ENCODE measurements around the gene OR10G3.
A peak's percentile ranks its signal among the peaks of the same experiment; 100 is the strongest.

Gene OR10G3

GRCh38 chr14:21526672-21527317, 53.1 kb downstream of the OR10G3 start:
- peak overlapping the region; percentile 47 for H2BK5ac ChIP-seq (ENCODE audit: low read length)
- peak overlapping the region; percentile 42 for H3K18ac ChIP-seq (ENCODE audit: low read length)
- H4K5ac ChIP-seq (ENCODE audit: low read length) = no peak overlapping the region
- peak overlapping the region; percentile 52 for H3K4me2 ChIP-seq (ENCODE audit: low read length)
- H3K9ac ChIP-seq (ENCODE audit: low read length) = peak overlapping the region; percentile 64
- peak; percentile 86 for DNase-seq
- peaks cover 36% of the 10 kb centered on the region for H3K79me2 ChIP-seq (ENCODE audit: control insufficient read depth, insufficient read depth, low read length)
- H2AK5ac ChIP-seq (ENCODE audit: low read length) = no peak overlapping the region
- peak overlapping the region; percentile 89 for H3K27ac ChIP-seq (ENCODE audit: low read depth, low read length)
- H3K4ac ChIP-seq (ENCODE audit: low read depth, low read length) = no peak overlapping the region
- H2BK15ac ChIP-seq (replicated peaks; ENCODE audit: low read depth) = peak overlapping the region; percentile 23
- no CpG with 5 or more reads among the region's 13 CpGs for WGBS (ENCODE audit: extremely low coverage, insufficient coverage, low lambda C conversion rate)
- no peak overlapping the region for H3K23ac ChIP-seq (ENCODE audit: low read length)
- peaks cover 18% of the 10 kb centered on the region for H3K4me1 ChIP-seq (ENCODE audit: control insufficient read depth, low read depth, low read length)
- H3K79me1 ChIP-seq (ENCODE audit: low read length) = peaks cover 28% of the 10 kb centered on the region
- peaks cover 3% of the 10 kb centered on the region for H3K36me3 ChIP-seq (ENCODE audit: control insufficient read depth, insufficient read depth, low read length)
- H3K4me3 ChIP-seq (ENCODE audit: low read length) = peak overlapping the region; percentile 8
- H3K56ac ChIP-seq (ENCODE audit: low read length) = peak overlapping the region; percentile 90
- no peak overlapping the region for H2BK120ac ChIP-seq (ENCODE audit: low read depth, low read length)
- H4K8ac ChIP-seq (ENCODE audit: low read depth, low read length) = no peak overlapping the region
- H3K27me3 ChIP-seq (ENCODE audit: insufficient read depth, low read length, poor library complexity) = no peaks in the 10 kb centered on the region

DNA sequence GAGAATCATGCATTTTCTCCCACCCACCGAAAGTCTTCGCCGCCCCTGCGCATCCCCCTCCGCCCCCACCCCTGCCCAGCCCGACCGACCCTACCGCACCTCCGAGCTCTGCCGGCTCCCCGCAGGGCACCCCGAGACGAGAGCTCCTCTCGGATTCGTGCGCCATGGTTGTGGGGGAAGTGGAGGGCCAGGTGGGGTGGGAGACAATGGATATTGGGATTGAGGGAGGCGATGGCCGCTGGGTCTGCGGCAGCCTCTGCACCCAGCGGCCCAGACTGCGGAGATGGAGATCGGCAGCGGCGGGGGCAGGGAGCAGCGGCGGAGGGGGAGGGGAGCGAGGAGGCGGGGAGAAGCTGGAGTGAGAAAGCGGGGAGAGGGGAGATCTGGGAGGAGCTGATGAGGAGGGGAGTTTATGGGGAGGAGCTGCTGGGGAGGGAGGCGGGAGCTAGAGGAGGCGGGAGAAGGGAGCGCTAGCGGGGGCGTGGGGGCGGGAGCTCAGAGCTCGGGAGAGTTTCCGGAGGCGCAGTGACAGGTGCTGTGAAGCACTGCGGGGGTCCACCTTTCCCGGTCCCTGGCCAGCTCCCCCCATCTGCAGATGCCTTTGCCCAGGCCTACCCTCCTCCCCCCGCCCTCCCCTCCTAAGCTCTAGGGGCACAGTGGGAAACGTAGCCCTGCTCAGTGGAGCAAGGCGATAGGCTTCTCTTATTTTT, 53.8 kb downstream of the OR10G3 start, which contains the start of gene SALL2:
Gene SALL2 (minus strand): TSS at position 385 of the 710 bp plus-strand sequence. CDS start 219 bp downstream, at position 166.
- H3K4me3 ChIP-seq (ENCODE audit: low read length) = peak within 1 kb of the TSS; percentile 83
- H2BK120ac ChIP-seq (ENCODE audit: low read depth, low read length) = peak within 1 kb of the TSS; percentile 99
- peak within 1 kb of the TSS; percentile 69 for H4K8ac ChIP-seq (ENCODE audit: low read depth, low read length)
- peaks cover 3% of the 10 kb centered on the region for H3K36me3 ChIP-seq (ENCODE audit: control insufficient read depth, insufficient read depth, low read length)
- peak within 1 kb of the TSS; percentile 45 for H2BK15ac ChIP-seq (replicated peaks; ENCODE audit: low read depth)
- WGBS (ENCODE audit: extremely low coverage, insufficient coverage, low lambda C conversion rate) = no CpG with 5 or more reads among the region's 43 CpGs
- peak within 1 kb of the TSS; percentile 97 for H3K4ac ChIP-seq (ENCODE audit: low read depth, low read length)
- H3K18ac ChIP-seq (ENCODE audit: low read length) = peak within 1 kb of the TSS; percentile 100
- H3K4me2 ChIP-seq (ENCODE audit: low read length) = peak within 1 kb of the TSS; percentile 61
- H3K23ac ChIP-seq (ENCODE audit: low read length) = peak within 1 kb of the TSS; percentile 94
- no peak within 1 kb of the TSS for H4K5ac ChIP-seq (ENCODE audit: low read length)
- peak within 1 kb of the TSS; percentile 95 for H2BK5ac ChIP-seq (ENCODE audit: low read length)
- H3K56ac ChIP-seq (ENCODE audit: low read length) = peak within 1 kb of the TSS; percentile 98
- peaks cover 36% of the 10 kb centered on the region for H3K79me2 ChIP-seq (ENCODE audit: control insufficient read depth, insufficient read depth, low read length)
- DNase-seq = peak; percentile 99
- H3K4me1 ChIP-seq (ENCODE audit: control insufficient read depth, low read depth, low read length) = peaks cover 18% of the 10 kb centered on the region
- peak within 1 kb of the TSS; percentile 92 for H3K27ac ChIP-seq (ENCODE audit: low read depth, low read length)
- H3K79me1 ChIP-seq (ENCODE audit: low read length) = peaks cover 31% of the 10 kb centered on the region
- H2AK5ac ChIP-seq (ENCODE audit: low read length) = peak within 1 kb of the TSS; percentile 93
- H3K9ac ChIP-seq (ENCODE audit: low read length) = peak within 1 kb of the TSS; percentile 94
- no peaks in the 10 kb centered on the region for H3K27me3 ChIP-seq (ENCODE audit: insufficient read depth, low read length, poor library complexity)

DNA sequence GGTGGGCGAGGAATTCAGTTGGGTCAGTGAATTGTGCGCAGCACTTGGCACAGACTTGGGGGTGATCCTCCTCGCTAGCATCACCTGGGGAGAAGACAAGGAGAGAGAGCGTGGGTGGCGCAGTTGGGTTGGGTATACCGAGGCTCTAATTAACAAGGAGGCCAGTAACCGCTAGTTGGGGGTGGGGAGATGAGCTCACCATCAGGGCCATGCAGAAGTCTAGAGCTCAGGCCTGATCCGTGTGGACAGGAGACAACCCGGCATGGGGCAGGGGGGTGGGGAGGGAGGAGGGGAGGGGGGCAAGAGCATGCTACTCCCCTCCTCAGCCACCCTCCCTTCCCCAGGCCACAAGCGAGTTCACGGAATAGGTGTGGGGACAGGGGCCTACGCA, 54.3 kb downstream of the OR10G3 start:
- peak overlapping the region; percentile 83 for H3K4me3 ChIP-seq (ENCODE audit: low read length)
- H3K23ac ChIP-seq (ENCODE audit: low read length) = no peak overlapping the region
- WGBS (ENCODE audit: extremely low coverage, insufficient coverage, low lambda C conversion rate) = no CpG with 5 or more reads among the region's 12 CpGs
- H3K4me2 ChIP-seq (ENCODE audit: low read length) = peak overlapping the region; percentile 61
- peak overlapping the region; percentile 97 for H3K4ac ChIP-seq (ENCODE audit: low read depth, low read length)
- peak overlapping the region; percentile 93 for H2AK5ac ChIP-seq (ENCODE audit: low read length)
- H3K27ac ChIP-seq (ENCODE audit: low read depth, low read length) = peak overlapping the region; percentile 92
- peaks cover 31% of the 10 kb centered on the region for H3K79me1 ChIP-seq (ENCODE audit: low read length)
- H2BK15ac ChIP-seq (replicated peaks; ENCODE audit: low read depth) = no peak overlapping the region
- H3K4me1 ChIP-seq (ENCODE audit: control insufficient read depth, low read depth, low read length) = peaks cover 18% of the 10 kb centered on the region
- H3K9ac ChIP-seq (ENCODE audit: low read length) = peak overlapping the region; percentile 94
- no peaks in the 10 kb centered on the region for H3K27me3 ChIP-seq (ENCODE audit: insufficient read depth, low read length, poor library complexity)
- H3K56ac ChIP-seq (ENCODE audit: low read length) = peak overlapping the region; percentile 98
- H2BK5ac ChIP-seq (ENCODE audit: low read length) = peak overlapping the region; percentile 29
- H3K79me2 ChIP-seq (ENCODE audit: control insufficient read depth, insufficient read depth, low read length) = peaks cover 36% of the 10 kb centered on the region
- H4K5ac ChIP-seq (ENCODE audit: low read length) = no peak overlapping the region
- peak; percentile 86 for DNase-seq
- H3K18ac ChIP-seq (ENCODE audit: low read length) = peak overlapping the region; percentile 100
- H2BK120ac ChIP-seq (ENCODE audit: low read depth, low read length) = peak overlapping the region; percentile 99
- H3K36me3 ChIP-seq (ENCODE audit: control insufficient read depth, insufficient read depth, low read length) = peaks cover 3% of the 10 kb centered on the region
- H4K8ac ChIP-seq (ENCODE audit: low read depth, low read length) = peak overlapping the region; percentile 69

DNA sequence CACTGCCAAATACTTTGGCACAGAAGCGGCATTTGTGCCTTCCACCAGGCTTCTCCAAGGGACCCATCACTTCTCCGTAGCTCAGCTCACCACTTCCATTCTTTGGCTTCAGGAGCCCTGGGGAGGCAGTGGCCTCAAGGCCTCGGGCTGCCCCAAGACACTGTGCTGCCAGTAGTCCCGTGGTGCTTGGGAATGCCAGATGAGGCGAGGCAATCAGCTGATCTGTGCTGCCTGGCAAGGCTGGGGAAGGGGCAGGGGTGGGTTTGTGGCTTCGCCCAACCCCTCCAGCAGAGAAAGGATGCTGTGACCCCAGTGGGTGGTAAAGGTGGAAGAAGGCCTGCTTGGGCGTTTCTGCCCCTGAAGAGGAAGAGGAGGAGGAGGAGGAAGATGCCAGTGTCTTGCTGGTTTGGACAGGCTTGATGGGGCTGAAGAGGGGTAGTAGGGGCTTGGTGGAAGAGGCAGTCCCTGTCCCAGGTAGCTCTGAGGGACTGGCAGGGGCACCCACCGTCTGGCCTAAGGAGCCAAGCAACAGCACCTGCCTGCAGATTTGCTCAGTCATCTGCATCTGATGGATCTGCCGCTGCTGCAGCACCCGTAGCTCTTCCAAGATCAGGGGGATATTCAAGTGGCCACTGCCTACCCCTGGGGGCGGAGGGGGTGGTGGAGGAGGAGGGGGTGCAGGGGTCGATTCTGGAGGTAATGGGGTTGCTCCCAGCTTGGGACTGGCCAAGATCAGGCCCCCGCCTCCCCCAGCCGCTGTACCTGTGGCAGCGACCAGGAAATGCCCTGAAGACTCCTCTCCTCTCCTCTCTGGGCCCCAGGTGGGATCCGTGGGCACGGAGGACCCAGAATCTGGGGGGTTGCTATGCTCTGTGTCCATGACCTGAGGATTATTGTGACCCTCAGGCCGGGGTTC, 55.0 kb downstream of the OR10G3 start:
- Histone ChIP-seq H2BK5ac (ENCODE audit: low read length) (peak overlapping the region; percentile 29), H3K79me2 (ENCODE audit: control insufficient read depth, insufficient read depth, low read length) (peaks cover 34% of the 10 kb centered on the region), H2BK15ac (replicated peaks; ENCODE audit: low read depth) (no peak overlapping the region), H3K4ac (ENCODE audit: low read depth, low read length) (peak overlapping the region; percentile 91), H3K56ac (ENCODE audit: low read length) (peak overlapping the region; percentile 98), H3K4me1 (ENCODE audit: control insufficient read depth, low read depth, low read length) (peaks cover 17% of the 10 kb centered on the region), H3K27me3 (ENCODE audit: insufficient read depth, low read length, poor library complexity) (no peaks in the 10 kb centered on the region), H3K23ac (ENCODE audit: low read length) (no peak overlapping the region), H3K79me1 (ENCODE audit: low read length) (peaks cover 30% of the 10 kb centered on the region), H2BK120ac (ENCODE audit: low read depth, low read length) (no peak overlapping the region), H3K4me3 (ENCODE audit: low read length) (peak overlapping the region; percentile 31), H3K18ac (ENCODE audit: low read length) (peak overlapping the region; percentile 100), H3K4me2 (ENCODE audit: low read length) (peak overlapping the region; percentile 61), H2AK5ac (ENCODE audit: low read length) (peak overlapping the region; percentile 93), H3K36me3 (ENCODE audit: control insufficient read depth, insufficient read depth, low read length) (peaks cover 3% of the 10 kb centered on the region), H3K9ac (ENCODE audit: low read length) (peak overlapping the region; percentile 94), H3K27ac (ENCODE audit: low read depth, low read length) (peak overlapping the region; percentile 7), H4K8ac (ENCODE audit: low read depth, low read length) (no peak overlapping the region), H4K5ac (ENCODE audit: low read length) (no peak overlapping the region)
- no CpG with 5 or more reads among the region's 18 CpGs for WGBS (ENCODE audit: extremely low coverage, insufficient coverage, low lambda C conversion rate)
- DNase-seq = no peak

DNA sequence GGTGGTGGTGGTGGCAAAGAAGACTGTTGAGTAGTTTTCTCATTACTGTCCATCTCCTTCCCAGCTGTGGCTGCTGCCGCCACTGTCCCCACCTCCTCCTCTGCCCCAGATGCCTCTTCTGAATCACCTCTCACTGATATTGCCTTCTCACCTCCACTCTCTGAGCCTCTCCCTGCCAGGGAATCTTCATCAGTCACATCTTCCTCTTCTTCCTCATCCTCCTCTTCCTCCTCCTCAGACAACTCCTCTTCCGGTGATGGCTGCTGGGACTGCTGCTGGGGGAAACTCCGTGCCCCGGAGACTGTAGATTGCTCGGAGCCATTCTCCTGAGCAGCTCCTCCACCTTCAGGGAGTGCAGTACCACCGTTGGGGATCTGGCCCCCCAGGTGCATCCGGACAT, 56.7 kb downstream of the OR10G3 start:
- no peak overlapping the region for H3K23ac ChIP-seq (ENCODE audit: low read length)
- peak overlapping the region; percentile 36 for H3K56ac ChIP-seq (ENCODE audit: low read length)
- H3K18ac ChIP-seq (ENCODE audit: low read length) = no peak overlapping the region
- no peak for DNase-seq
- H3K4ac ChIP-seq (ENCODE audit: low read depth, low read length) = no peak overlapping the region
- peaks cover 34% of the 10 kb centered on the region for H3K79me2 ChIP-seq (ENCODE audit: control insufficient read depth, insufficient read depth, low read length)
- H4K8ac ChIP-seq (ENCODE audit: low read depth, low read length) = no peak overlapping the region
- H3K27me3 ChIP-seq (ENCODE audit: insufficient read depth, low read length, poor library complexity) = no peaks in the 10 kb centered on the region
- H4K5ac ChIP-seq (ENCODE audit: low read length) = no peak overlapping the region
- peaks cover 3% of the 10 kb centered on the region for H3K36me3 ChIP-seq (ENCODE audit: control insufficient read depth, insufficient read depth, low read length)
- H3K4me2 ChIP-seq (ENCODE audit: low read length) = no peak overlapping the region
- H2BK15ac ChIP-seq (replicated peaks; ENCODE audit: low read depth) = no peak overlapping the region
- peaks cover 29% of the 10 kb centered on the region for H3K79me1 ChIP-seq (ENCODE audit: low read length)
- no peak overlapping the region for H2BK120ac ChIP-seq (ENCODE audit: low read depth, low read length)
- no peak overlapping the region for H3K27ac ChIP-seq (ENCODE audit: low read depth, low read length)
- WGBS (ENCODE audit: extremely low coverage, insufficient coverage, low lambda C conversion rate) = no CpG with 5 or more reads among the region's 7 CpGs
- no peak overlapping the region for H2AK5ac ChIP-seq (ENCODE audit: low read length)
- H3K4me3 ChIP-seq (ENCODE audit: low read length) = no peak overlapping the region
- H2BK5ac ChIP-seq (ENCODE audit: low read length) = no peak overlapping the region
- no peak overlapping the region for H3K9ac ChIP-seq (ENCODE audit: low read length)
- peaks cover 14% of the 10 kb centered on the region for H3K4me1 ChIP-seq (ENCODE audit: control insufficient read depth, low read depth, low read length)
